Astrocyte of the spinal cord (primary cell): ENCODE measurements around the gene RIMS3.
"Not testable (repeated sequence)": the region's sequence is repeated elsewhere in the genome, so short reads cannot be mapped to it uniquely, and the experiment has no call there.

Source experiments
- DNase-seq: peaks from one replicate; pipeline ENCODE4 v3.0.0; 2011; ENCODE audit warnings: low read depth, low spot score
- H3K4me3 ChIP-seq: 2 replicates; pipeline ENCODE4 v1.5.1; 2011; ENCODE audit warnings: low read depth, mild to moderate bottlenecking, low read length, moderate library complexity
- CTCF ChIP-seq: IDR thresholded peaks from 2 replicates; pipeline ENCODE4 v1.5.1; 2012; ENCODE audit warnings: low read depth, mild to moderate bottlenecking, low read length, inconsistent platforms
- in situ Hi-C: cut with HindIII; loops from 2 replicates; pipeline ENCODE4 v1.10.0; 2017; ENCODE audit warnings: low sequenced_read_pairs

RIMS3 gene

GRCh38 chr1:40635763-40636500 is 29.6 kb downstream of the RIMS3 start:
- in situ Hi-C loops: no loop called here
- DNase-seq: no peak
- no peak for TF ChIP-seq CTCF
- H3K4me3 ChIP-seq: no peak overlapping the region

DNA sequence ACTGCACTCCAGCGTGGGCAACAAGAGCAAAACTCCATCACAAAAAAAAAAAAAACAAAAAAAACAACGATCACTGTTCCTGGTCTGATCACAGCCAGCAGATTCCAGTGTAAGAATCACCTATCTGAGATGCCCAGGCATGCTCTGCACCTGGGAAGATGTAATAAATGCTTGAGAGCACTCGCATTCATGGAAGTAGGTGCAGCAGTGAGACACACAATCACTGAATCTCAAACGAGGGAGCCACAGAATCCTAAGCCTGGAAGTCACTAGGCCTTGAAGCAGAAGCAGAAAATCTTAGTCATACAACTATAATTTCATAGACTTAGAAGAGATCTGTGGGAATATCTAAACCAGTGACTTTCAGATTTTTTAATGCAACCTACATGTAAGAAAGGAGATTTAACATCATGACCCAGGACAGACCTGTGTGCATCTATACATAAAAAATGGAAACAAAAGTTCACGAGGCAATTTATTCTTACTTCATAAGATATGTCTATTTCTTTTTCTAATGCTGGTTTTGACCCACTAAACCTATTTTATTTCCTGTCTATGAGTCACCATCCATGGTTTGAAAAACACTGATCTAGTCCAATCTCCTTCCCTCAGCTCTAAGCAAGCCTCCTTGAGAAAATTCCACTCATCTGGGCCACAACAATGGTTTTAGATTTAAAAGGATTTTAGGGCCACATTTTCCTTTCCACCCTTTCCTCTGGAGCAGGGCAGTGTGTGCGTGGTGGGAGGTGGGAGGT is 30.4 kb downstream of the RIMS3 start:
- no peak for TF ChIP-seq CTCF
- in situ Hi-C loops: no loop called here
- H3K4me3 ChIP-seq: no peak overlapping the region
- peak; percentile 10 for DNase-seq

DNA sequence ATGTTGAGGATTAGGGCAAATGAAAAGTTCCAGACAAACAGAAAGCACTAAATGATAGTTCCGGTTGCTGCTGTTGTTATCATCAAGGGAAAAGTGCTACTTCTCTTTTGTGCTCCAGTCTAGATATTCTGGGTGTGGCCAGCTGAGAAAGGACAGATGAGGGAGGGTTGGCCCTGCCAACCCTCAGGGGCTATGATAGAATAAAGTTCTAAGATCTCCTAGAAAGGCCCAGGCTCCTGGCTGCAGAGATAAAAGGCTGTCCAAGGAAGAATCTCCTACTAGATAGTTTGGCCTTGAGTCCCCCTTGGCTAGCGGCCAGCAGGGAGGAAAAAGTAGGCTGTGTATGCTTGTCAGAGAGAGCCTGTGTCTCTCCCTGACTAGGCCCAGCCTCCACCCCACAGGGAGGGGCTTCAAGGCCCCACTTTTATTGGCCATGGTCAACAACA is 31.5 kb downstream of the RIMS3 start:
- DNase-seq: no peak
- no peak for TF ChIP-seq CTCF
- in situ Hi-C loops: no loop called here

GRCh38 chr1:40633523-40633922 is 32.0 kb downstream of the RIMS3 start:
- no peak overlapping the region for H3K4me3 ChIP-seq
- no peak for DNase-seq
- no peak for TF ChIP-seq CTCF
- in situ Hi-C loops: no loop called here

More for the DNA sequence above, 31.5 kb downstream of the RIMS3 start:
- H3K4me3 ChIP-seq: no peak overlapping the region

- no peak overlapping the region for H3K4me3 ChIP-seq
- TF ChIP-seq CTCF: peak; percentile 57
- peak; percentile 9 for DNase-seq
- in situ Hi-C loops: no loop called here
These were observed 34.8 kb downstream of the RIMS3 start for GRCh38 chr1:40630488-40631223.

GRCh38 chr1:40629546-40629945 is 35.9 kb downstream of the RIMS3 start:
- in situ Hi-C loops, H3K4me3 ChIP-seq, DNase-seq: not testable (repeated sequence)
